ENCODE data around the gene PLCB4. TPM values are rescaled to one million over a fixed set of nuclear protein-coding genes. Genes with fewer than 3 reads are reported as not detected.

Gene PLCB4
- total RNA-seq, 1 donor from 2014 or later, result 19.9 TPM

DNA sequence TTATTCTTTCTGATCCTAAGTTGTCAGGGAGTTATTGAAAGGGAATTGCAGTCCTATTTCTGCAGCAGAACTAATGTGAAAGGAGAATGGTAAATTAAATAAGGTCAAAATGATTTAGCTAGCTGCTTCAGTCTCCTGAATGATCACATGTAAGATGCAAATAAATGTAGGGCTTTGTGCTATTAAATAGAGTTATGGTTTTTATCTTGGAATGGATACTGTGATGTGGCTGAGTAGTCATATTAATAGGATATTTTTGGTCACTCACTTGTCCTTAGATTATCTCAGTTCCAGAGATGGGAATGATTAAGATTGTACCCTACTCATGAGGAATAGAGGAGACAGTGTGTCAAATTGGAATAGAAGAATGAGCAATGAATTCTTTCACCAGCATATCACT lies 129.6 kb downstream of the PLCB4 start:
- Histone ChIP-seq H3K36me3 (ENCODE audit: control insufficient read depth, insufficient read depth, low read length) (no peaks in the 10 kb centered on the region), H3K4me3 (ENCODE audit: low read depth, low read length) (no peak overlapping the region), H3K27me3 (ENCODE audit: control insufficient read depth, insufficient read depth, low read length) (no peaks in the 10 kb centered on the region)
- no peak for DNase-seq (ENCODE audit: low read depth)
- TF ChIP-seq, protein P1, sequence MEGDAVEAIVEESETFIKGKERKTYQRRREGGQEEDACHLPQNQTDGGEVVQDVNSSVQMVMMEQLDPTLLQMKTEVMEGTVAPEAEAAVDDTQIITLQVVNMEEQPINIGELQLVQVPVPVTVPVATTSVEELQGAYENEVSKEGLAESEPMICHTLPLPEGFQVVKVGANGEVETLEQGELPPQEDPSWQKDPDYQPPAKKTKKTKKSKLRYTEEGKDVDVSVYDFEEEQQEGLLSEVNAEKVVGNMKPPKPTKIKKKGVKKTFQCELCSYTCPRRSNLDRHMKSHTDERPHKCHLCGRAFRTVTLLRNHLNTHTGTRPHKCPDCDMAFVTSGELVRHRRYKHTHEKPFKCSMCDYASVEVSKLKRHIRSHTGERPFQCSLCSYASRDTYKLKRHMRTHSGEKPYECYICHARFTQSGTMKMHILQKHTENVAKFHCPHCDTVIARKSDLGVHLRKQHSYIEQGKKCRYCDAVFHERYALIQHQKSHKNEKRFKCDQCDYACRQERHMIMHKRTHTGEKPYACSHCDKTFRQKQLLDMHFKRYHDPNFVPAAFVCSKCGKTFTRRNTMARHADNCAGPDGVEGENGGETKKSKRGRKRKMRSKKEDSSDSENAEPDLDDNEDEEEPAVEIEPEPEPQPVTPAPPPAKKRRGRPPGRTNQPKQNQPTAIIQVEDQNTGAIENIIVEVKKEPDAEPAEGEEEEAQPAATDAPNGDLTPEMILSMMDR (IDR thresholded peaks at IDR 0.05; ENCODE audit: insufficient read depth, low read length, poor library complexity, severe bottlenecking), result no peak

DNA sequence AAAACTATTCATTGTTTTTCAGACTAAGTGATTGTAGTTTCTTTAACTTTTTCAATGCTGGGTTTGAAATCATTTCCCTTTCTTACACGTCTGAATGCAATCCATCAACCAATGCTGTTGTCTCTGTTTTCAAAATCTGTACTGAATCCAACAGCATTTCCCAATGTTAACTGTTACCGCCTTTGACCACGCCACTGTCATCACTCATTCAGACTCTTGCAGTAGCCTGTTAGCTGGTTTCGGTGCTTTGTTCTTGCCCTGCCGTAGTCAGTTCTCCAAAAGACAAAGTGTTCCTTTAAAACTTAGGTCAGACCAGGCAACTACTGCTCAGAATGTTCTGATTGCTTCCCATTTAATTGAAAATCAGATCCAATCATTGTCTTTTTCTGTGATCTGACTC lies 131.3 kb downstream of the PLCB4 start:
- no peak overlapping the region for H3K4me3 ChIP-seq (ENCODE audit: low read depth, low read length)
- DNase-seq (ENCODE audit: low read depth), result no peak
- TF ChIP-seq, protein P1 (IDR thresholded peaks at IDR 0.05; ENCODE audit: insufficient read depth, low read length, poor library complexity, severe bottlenecking), result no peak
- no peaks in the 10 kb centered on the region for H3K27me3 ChIP-seq (ENCODE audit: control insufficient read depth, insufficient read depth, low read length)
- H3K36me3 ChIP-seq (ENCODE audit: control insufficient read depth, insufficient read depth, low read length), result no peaks in the 10 kb centered on the region

DNA sequence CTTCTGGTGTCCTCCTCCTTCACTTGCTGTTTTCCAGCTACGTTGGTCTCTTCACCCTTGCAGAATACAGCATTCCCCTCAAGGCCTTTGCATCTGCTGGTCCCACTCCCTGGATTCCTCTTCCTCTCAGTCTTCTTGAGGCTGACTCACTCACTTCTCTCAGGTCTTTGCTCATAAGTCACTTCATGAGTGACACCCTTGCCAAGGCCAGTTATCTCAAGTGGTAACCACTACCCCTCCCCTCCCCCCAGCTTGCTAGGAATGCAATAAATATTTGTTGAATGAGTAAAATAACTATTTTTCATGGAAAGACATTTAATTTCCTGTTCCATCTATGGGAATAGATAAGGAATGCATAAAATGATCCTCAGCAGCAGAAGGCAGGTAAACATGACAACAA lies 131.7 kb downstream of the PLCB4 start:
- H3K4me3 ChIP-seq (ENCODE audit: low read depth, low read length), result no peak overlapping the region
- TF ChIP-seq, protein P1 (IDR thresholded peaks at IDR 0.05; ENCODE audit: insufficient read depth, low read length, poor library complexity, severe bottlenecking), result no peak
- no peaks in the 10 kb centered on the region for H3K36me3 ChIP-seq (ENCODE audit: control insufficient read depth, insufficient read depth, low read length)
- no peaks in the 10 kb centered on the region for H3K27me3 ChIP-seq (ENCODE audit: control insufficient read depth, insufficient read depth, low read length)
- DNase-seq (ENCODE audit: low read depth), result no peak

DNA sequence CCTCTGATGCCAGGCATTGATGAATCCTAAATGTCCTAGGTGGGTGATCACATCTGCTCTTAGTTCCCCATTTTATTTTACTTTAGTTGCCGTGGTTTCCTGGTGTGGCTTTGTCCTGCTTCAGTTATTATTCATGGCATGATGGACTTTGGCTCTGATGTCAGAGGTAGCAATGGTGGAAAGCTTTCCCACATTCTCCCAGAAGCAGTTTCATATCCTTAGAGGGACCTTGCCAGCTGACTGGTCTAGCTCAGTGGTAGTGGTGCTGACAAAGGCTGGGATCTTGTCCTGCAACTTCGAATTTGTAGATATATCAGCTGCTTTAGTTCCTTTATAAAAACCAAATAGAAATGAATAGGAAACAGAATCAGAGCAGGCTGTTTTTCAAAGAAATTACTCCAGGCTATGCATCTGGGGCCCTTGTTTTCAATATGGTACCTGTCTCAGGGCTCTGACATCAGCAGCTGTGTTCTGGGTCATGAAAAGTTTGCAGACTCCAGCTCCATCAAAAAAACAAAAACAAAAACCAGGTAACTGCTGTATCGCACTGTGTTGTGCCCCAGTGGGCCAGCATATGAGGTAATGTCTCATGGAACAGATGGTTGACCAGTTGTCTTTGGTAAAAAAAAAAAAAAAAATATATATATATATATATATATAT lies 133.7 kb downstream of the PLCB4 start:
- no peak overlapping the region for H3K4me3 ChIP-seq (ENCODE audit: low read depth, low read length)
- TF ChIP-seq, protein P1 (IDR thresholded peaks at IDR 0.05; ENCODE audit: insufficient read depth, low read length, poor library complexity, severe bottlenecking), result no peak
- H3K36me3 ChIP-seq (ENCODE audit: control insufficient read depth, insufficient read depth, low read length), result no peaks in the 10 kb centered on the region
- H3K27me3 ChIP-seq (ENCODE audit: control insufficient read depth, insufficient read depth, low read length), result no peaks in the 10 kb centered on the region
- DNase-seq (ENCODE audit: low read depth), result no peak

DNA sequence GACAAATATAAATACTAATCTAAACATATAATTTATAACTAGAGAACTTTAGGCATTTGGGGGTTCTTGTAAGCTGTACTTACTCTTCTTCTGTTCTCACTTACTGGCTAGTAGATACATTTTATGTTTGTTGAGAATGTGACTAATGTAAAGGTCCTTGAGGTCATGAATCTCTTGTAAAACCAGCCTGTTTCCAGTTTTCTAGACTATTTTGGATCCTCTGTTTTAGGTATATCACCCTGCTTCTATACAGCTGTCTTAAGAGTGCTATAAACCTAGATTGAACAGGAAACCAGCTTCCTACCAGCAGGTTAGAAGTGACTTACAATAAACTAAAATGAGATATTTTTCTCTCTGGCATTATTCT lies 134.2 kb downstream of the PLCB4 start:
- DNase-seq (ENCODE audit: low read depth), result no peak
- TF ChIP-seq, protein P1 (IDR thresholded peaks at IDR 0.05; ENCODE audit: insufficient read depth, low read length, poor library complexity, severe bottlenecking), result no peak
- H3K36me3 ChIP-seq (ENCODE audit: control insufficient read depth, insufficient read depth, low read length), result no peaks in the 10 kb centered on the region
- no peaks in the 10 kb centered on the region for H3K27me3 ChIP-seq (ENCODE audit: control insufficient read depth, insufficient read depth, low read length)
- H3K4me3 ChIP-seq (ENCODE audit: low read depth, low read length), result no peak overlapping the region

DNA sequence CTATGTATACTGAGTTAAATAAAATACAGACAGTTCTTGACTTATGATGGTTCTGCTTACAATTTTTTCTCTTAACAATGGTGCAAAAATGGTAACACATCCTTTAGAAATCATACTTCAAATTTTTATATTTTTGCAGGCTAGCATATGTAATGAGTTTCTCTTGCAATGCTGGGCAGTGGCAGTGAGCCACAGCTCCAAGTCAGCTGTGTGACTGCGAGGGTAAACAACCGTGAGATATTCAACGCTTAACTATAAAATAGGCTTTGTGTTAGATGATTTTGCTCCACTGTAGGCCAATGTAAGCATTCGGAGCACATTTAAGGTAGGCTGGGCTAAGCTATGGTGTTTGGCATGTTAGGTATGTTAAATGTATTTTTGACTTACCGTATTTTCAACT lies 136.1 kb downstream of the PLCB4 start:
- DNase-seq (ENCODE audit: low read depth), result no peak
- Histone ChIP-seq H3K4me3 (ENCODE audit: low read depth, low read length) (no peak overlapping the region), H3K36me3 (ENCODE audit: control insufficient read depth, insufficient read depth, low read length) (no peaks in the 10 kb centered on the region), H3K27me3 (ENCODE audit: control insufficient read depth, insufficient read depth, low read length) (no peaks in the 10 kb centered on the region)
- TF ChIP-seq, protein P1 (IDR thresholded peaks at IDR 0.05; ENCODE audit: insufficient read depth, low read length, poor library complexity, severe bottlenecking), result no peak

All from kidney epithelial cell (primary cell).